ENCODE data around the gene BIRC2.
"Not testable (repeated sequence)": the region's sequence is repeated elsewhere in the genome, so short reads cannot be mapped to it uniquely, and the experiment has no call there.

Gene BIRC2

GRCh38 chr11:102322560-102322959 is 24.5 kb upstream of the BIRC2 start:
- H3K9me3 ChIP-seq (ENCODE audit: control insufficient read depth in 5 of 5, low read length in 5 of 5): no peaks in the 10 kb centered on the region
- H3K27me3 ChIP-seq (ENCODE audit: control insufficient read depth in 5 of 5, insufficient read depth in 4 of 5, low read length in 5 of 5): no peaks in the 10 kb centered on the region
- peaks cover 0 to 4% (median 0%) of the 10 kb centered on the region in 5 donors for H3K36me3 ChIP-seq (ENCODE audit: control insufficient read depth in 5 of 5, insufficient read depth in 5 of 5, low read length in 5 of 5)
- no peak overlapping the region for H3K9ac ChIP-seq (ENCODE audit: low read length in 5 of 5)
- no peak overlapping the region for H3K27ac ChIP-seq (ENCODE audit: low read depth, low read length)
- H3K4me1 ChIP-seq (ENCODE audit: control insufficient read depth in 5 of 5, insufficient read depth in 5 of 5, low read length in 5 of 5): peaks cover 0 to 13% (median 4%) of the 10 kb centered on the region in 5 donors
- H3K4me3 ChIP-seq (ENCODE audit: low read depth in 1 of 5, low read length in 5 of 5): no peak overlapping the region

- no peak overlapping the region for H3K9ac ChIP-seq (ENCODE audit: low read length in 5 of 5)
- H3K4me1 ChIP-seq (ENCODE audit: control insufficient read depth in 5 of 5, insufficient read depth in 5 of 5, low read length in 5 of 5): peaks cover 0 to 4% (median 0%) of the 10 kb centered on the region in 5 donors
- H3K27me3 ChIP-seq (ENCODE audit: control insufficient read depth in 5 of 5, insufficient read depth in 4 of 5, low read length in 5 of 5): no peaks in the 10 kb centered on the region
- peaks cover 0 to 4% (median 2%) of the 10 kb centered on the region in 5 donors for H3K36me3 ChIP-seq (ENCODE audit: control insufficient read depth in 5 of 5, insufficient read depth in 5 of 5, low read length in 5 of 5)
- no peaks in the 10 kb centered on the region for H3K9me3 ChIP-seq (ENCODE audit: control insufficient read depth in 5 of 5, low read length in 5 of 5)
- no peak overlapping the region for H3K27ac ChIP-seq (ENCODE audit: low read depth, low read length)
- H3K4me3 ChIP-seq (ENCODE audit: low read depth in 1 of 5, low read length in 5 of 5): no peak overlapping the region
Observed at GRCh38 chr11:102323542-102324251, 23.3 kb upstream of the BIRC2 start.

- Histone ChIP-seq H3K4me3 (ENCODE audit: low read depth in 1 of 5, low read length in 5 of 5) (no peak overlapping the region), H3K27me3 (ENCODE audit: control insufficient read depth in 5 of 5, insufficient read depth in 4 of 5, low read length in 5 of 5) (no peaks in the 10 kb centered on the region), H3K9me3 (ENCODE audit: control insufficient read depth in 5 of 5, low read length in 5 of 5) (no peaks in the 10 kb centered on the region), H3K27ac (ENCODE audit: low read depth, low read length) (no peak overlapping the region), H3K4me1 (ENCODE audit: control insufficient read depth in 5 of 5, insufficient read depth in 5 of 5, low read length in 5 of 5) (no peaks in the 10 kb centered on the region), H3K36me3 (ENCODE audit: control insufficient read depth in 5 of 5, insufficient read depth in 5 of 5, low read length in 5 of 5) (peaks cover 2 to 12% (median 5%) of the 10 kb centered on the region in 5 donors), H3K9ac (ENCODE audit: low read length in 5 of 5) (no peak overlapping the region)
Observed at GRCh38 chr11:102325088-102325487, 21.9 kb upstream of the BIRC2 start.

DNA sequence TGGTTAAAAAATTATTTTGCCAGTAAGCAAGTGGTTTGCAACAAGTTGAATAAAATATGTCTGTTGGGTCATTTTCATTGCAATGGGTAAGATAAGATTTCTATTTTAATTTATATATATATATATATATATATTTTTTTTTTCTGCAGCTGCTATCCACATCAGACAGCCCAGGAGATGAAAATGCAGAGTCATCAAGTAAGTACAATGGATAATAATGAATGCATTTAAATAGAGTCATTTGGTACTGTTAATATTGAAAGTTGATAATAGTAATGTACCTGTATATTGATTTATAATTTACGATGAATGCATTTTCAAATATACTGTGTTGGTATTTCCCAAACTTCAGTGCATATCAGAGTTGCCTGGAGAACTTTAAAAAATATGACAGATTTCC is 18.3 kb upstream of the BIRC2 start:
- H3K36me3 ChIP-seq (ENCODE audit: control insufficient read depth in 5 of 5, insufficient read depth in 5 of 5, low read length in 5 of 5): peaks cover 7 to 28% (median 9%) of the 10 kb centered on the region in 5 donors
- no peaks in the 10 kb centered on the region for H3K27me3 ChIP-seq (ENCODE audit: control insufficient read depth in 5 of 5, insufficient read depth in 4 of 5, low read length in 5 of 5)
- no peak overlapping the region for H3K4me3 ChIP-seq (ENCODE audit: low read depth in 1 of 5, low read length in 5 of 5)
- no peak overlapping the region for H3K9ac ChIP-seq (ENCODE audit: low read length in 5 of 5)
- H3K9me3 ChIP-seq (ENCODE audit: control insufficient read depth in 5 of 5, low read length in 5 of 5): no peaks in the 10 kb centered on the region
- no peaks in the 10 kb centered on the region for H3K4me1 ChIP-seq (ENCODE audit: control insufficient read depth in 5 of 5, insufficient read depth in 5 of 5, low read length in 5 of 5)
- H3K27ac ChIP-seq (ENCODE audit: low read depth, low read length): no peak overlapping the region

DNA sequence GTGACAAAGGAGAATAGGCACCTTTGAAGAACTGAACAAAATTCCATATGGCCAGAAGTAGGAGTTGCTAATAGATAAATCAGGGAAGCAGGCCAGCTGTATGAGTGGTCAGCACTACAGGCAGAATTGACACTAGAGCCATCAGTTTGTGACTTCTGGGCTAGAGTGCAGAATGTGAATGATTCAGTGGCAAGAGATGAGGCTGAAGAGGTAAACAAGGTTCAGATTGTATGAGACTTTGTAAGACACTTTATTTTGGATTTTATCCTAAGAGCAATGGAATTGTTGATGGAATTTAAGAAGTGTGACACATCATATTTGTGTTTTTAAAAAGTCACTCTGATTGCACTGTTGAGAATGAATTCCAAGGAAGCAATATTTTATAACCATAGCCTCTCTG is 16.8 kb upstream of the BIRC2 start:
- Histone ChIP-seq H3K27ac (ENCODE audit: low read depth, low read length) (no peak overlapping the region), H3K27me3 (ENCODE audit: control insufficient read depth in 5 of 5, insufficient read depth in 4 of 5, low read length in 5 of 5) (no peaks in the 10 kb centered on the region), H3K9me3 (ENCODE audit: control insufficient read depth in 5 of 5, low read length in 5 of 5) (no peaks in the 10 kb centered on the region), H3K36me3 (ENCODE audit: control insufficient read depth in 5 of 5, insufficient read depth in 5 of 5, low read length in 5 of 5) (peaks cover 7 to 28% (median 9%) of the 10 kb centered on the region in 5 donors), H3K9ac (ENCODE audit: low read length in 5 of 5) (no peak overlapping the region), H3K4me3 (ENCODE audit: low read depth in 1 of 5, low read length in 5 of 5) (no peak overlapping the region), H3K4me1 (ENCODE audit: control insufficient read depth in 5 of 5, insufficient read depth in 5 of 5, low read length in 5 of 5) (no peaks in the 10 kb centered on the region)

DNA sequence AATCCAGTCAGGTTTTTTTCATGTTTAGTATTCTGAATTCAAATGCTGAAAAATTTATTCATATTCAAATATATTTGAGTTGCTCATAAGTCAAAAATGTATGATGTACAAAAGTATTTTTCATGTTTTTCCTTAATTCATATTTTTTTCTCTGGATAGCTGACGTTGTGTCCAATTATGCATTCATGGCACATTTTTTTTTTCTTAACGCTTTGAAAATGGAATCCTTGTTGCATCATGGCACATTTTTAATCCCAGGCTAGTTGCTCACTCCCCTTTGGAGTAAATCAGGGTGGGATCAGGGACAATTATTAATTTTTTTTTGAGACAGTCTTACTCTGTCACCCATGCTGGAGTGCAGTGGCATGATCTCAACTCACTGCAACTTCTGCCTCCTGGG is 15.7 kb upstream of the BIRC2 start:
- H3K36me3 ChIP-seq (ENCODE audit: control insufficient read depth in 5 of 5, insufficient read depth in 5 of 5, low read length in 5 of 5): peaks cover 7 to 28% (median 9%) of the 10 kb centered on the region in 5 donors
- H3K4me3 ChIP-seq (ENCODE audit: low read depth in 1 of 5, low read length in 5 of 5): no peak overlapping the region
- H3K9ac ChIP-seq (ENCODE audit: low read length in 5 of 5): no peak overlapping the region
- H3K27me3 ChIP-seq (ENCODE audit: control insufficient read depth in 5 of 5, insufficient read depth in 4 of 5, low read length in 5 of 5): no peaks in the 10 kb centered on the region
- H3K9me3 ChIP-seq (ENCODE audit: control insufficient read depth in 5 of 5, low read length in 5 of 5): no peaks in the 10 kb centered on the region
- H3K4me1 ChIP-seq (ENCODE audit: control insufficient read depth in 5 of 5, insufficient read depth in 5 of 5, low read length in 5 of 5): no peaks in the 10 kb centered on the region
- H3K27ac ChIP-seq (ENCODE audit: low read depth, low read length): no peak overlapping the region

DNA sequence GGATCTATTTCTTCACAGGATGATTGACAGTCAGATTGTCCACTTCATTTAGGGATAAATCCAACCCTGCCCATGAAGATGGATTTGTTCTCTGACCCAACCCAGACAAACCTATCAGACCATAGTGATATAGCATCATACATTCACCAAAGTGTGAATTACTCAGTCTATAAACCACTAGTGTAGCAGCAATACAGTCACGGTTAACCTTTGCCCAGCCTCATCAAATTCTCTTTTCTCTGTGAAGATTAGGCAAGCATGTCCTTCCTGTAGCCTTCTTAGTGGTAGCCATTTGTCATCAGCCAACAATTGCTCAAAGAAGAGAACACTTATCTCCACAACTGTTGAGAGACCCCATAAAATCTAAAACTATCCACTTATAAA is 14.4 kb upstream of the BIRC2 start:
- no peaks in the 10 kb centered on the region for H3K27me3 ChIP-seq (ENCODE audit: control insufficient read depth in 5 of 5, insufficient read depth in 4 of 5, low read length in 5 of 5)
- H3K4me3 ChIP-seq (ENCODE audit: low read depth in 1 of 5, low read length in 5 of 5): no peak overlapping the region
- no peak overlapping the region for H3K27ac ChIP-seq (ENCODE audit: low read depth, low read length)

GRCh38 chr11:102338479-102339010 is 8.5 kb upstream of the BIRC2 start:
- H3K36me3 ChIP-seq (ENCODE audit: control insufficient read depth in 5 of 5, insufficient read depth in 5 of 5, low read length in 5 of 5): peaks cover 0 to 9% (median 0%) of the 10 kb centered on the region in 5 donors
- no peak overlapping the region for H3K9ac ChIP-seq (ENCODE audit: low read length in 5 of 5)
- H3K27ac ChIP-seq (ENCODE audit: low read depth, low read length): no peak overlapping the region
- H3K4me3 ChIP-seq (ENCODE audit: low read depth in 1 of 5, low read length in 5 of 5): no peak overlapping the region
- no peaks in the 10 kb centered on the region for H3K4me1 ChIP-seq (ENCODE audit: control insufficient read depth in 5 of 5, insufficient read depth in 5 of 5, low read length in 5 of 5)
- H3K9me3 ChIP-seq (ENCODE audit: control insufficient read depth in 5 of 5, low read length in 5 of 5): no peaks in the 10 kb centered on the region
- H3K27me3 ChIP-seq (ENCODE audit: control insufficient read depth in 5 of 5, insufficient read depth in 4 of 5, low read length in 5 of 5): no peaks in the 10 kb centered on the region

More for the DNA sequence above, 14.4 kb upstream of the BIRC2 start:
- H3K9ac ChIP-seq (ENCODE audit: low read length in 5 of 5): no peak overlapping the region
- H3K4me1 ChIP-seq (ENCODE audit: control insufficient read depth in 5 of 5, insufficient read depth in 5 of 5, low read length in 5 of 5): no peaks in the 10 kb centered on the region
- H3K9me3 ChIP-seq (ENCODE audit: control insufficient read depth in 5 of 5, low read length in 5 of 5): no peaks in the 10 kb centered on the region
- peaks cover 4 to 31% (median 9%) of the 10 kb centered on the region in 5 donors for H3K36me3 ChIP-seq (ENCODE audit: control insufficient read depth in 5 of 5, insufficient read depth in 5 of 5, low read length in 5 of 5)

- not testable (repeated sequence) for H3K9me3 ChIP-seq (ENCODE audit: control insufficient read depth in 5 of 5, low read length in 5 of 5); H3K9ac ChIP-seq (ENCODE audit: low read length in 5 of 5); H3K4me1 ChIP-seq (ENCODE audit: control insufficient read depth in 5 of 5, insufficient read depth in 5 of 5, low read length in 5 of 5); H3K4me3 ChIP-seq (ENCODE audit: low read depth in 1 of 5, low read length in 5 of 5); H3K27me3 ChIP-seq (ENCODE audit: control insufficient read depth in 5 of 5, insufficient read depth in 4 of 5, low read length in 5 of 5); H3K36me3 ChIP-seq (ENCODE audit: control insufficient read depth in 5 of 5, insufficient read depth in 5 of 5, low read length in 5 of 5); H3K27ac ChIP-seq (ENCODE audit: low read depth, low read length)
Observed at GRCh38 chr11:102341311-102341710, 5.7 kb upstream of the BIRC2 start.

GRCh38 chr11:102341844-102342318 is 5.1 kb upstream of the BIRC2 start:
- H3K27me3 ChIP-seq (ENCODE audit: control insufficient read depth in 5 of 5, insufficient read depth in 4 of 5, low read length in 5 of 5): no peaks in the 10 kb centered on the region
- no peak overlapping the region for H3K27ac ChIP-seq (ENCODE audit: low read depth, low read length)
- H3K36me3 ChIP-seq (ENCODE audit: control insufficient read depth in 5 of 5, insufficient read depth in 5 of 5, low read length in 5 of 5): peaks cover 0 to 6% (median 0%) of the 10 kb centered on the region in 5 donors
- no peak overlapping the region for H3K4me3 ChIP-seq (ENCODE audit: low read depth in 1 of 5, low read length in 5 of 5)
- peaks cover 0 to 10% (median 6%) of the 10 kb centered on the region in 5 donors for H3K4me1 ChIP-seq (ENCODE audit: control insufficient read depth in 5 of 5, insufficient read depth in 5 of 5, low read length in 5 of 5)
- no peak overlapping the region for H3K9ac ChIP-seq (ENCODE audit: low read length in 5 of 5)
- H3K9me3 ChIP-seq (ENCODE audit: control insufficient read depth in 5 of 5, low read length in 5 of 5): no peaks in the 10 kb centered on the region

Measured in subcutaneous abdominal adipose tissue (tissue), 5 donors.